Activated T-cell treated with anti-CD3 and anti-CD28 coated beads, Interleukin-2, amount 50 U/mL, for 24 hours (primary cell): ENCODE data around the gene NFYC.

Source experiments
- DNase-seq: peaks from one replicate; pipeline ENCODE4 v3.0.0-alpha.2; 2020
- H3K27ac Mint-ChIP-seq: 2 replicates; pipeline ENCODE4 v1.8.0; 2020; ENCODE audit warnings: mild to moderate bottlenecking, mixed read lengths
- H3K27me3 Mint-ChIP-seq: 2 replicates; pipeline ENCODE4 v1.8.0; 2020; ENCODE audit warnings: mixed read lengths
- H3K36me3 Mint-ChIP-seq: 2 replicates; pipeline ENCODE4 v1.8.0; 2020; ENCODE audit warnings: low read depth, mixed read lengths
- H3K4me1 Mint-ChIP-seq: 2 replicates; pipeline ENCODE4 v1.8.0; 2020; ENCODE audit warnings: low read depth, mixed read lengths
- H3K4me3 Mint-ChIP-seq: 2 replicates; pipeline ENCODE4 v1.8.0; 2020; ENCODE audit warnings: mild to moderate bottlenecking, moderate library complexity, mixed read lengths
- H3K9me3 Mint-ChIP-seq: 2 replicates; pipeline ENCODE4 v1.8.0; 2020; ENCODE audit warnings: mixed read lengths

Gene NFYC

GRCh38 chr1:40659649-40659947, 31.9 kb upstream of the NFYC start:
- Mint-ChIP-seq H3K4me1 (peaks cover 15% of the 10 kb centered on the region), H3K4me3 (no peak overlapping the region), H3K27me3 (peaks cover under 1% of the 10 kb centered on the region), H3K9me3 (no peaks in the 10 kb centered on the region), H3K36me3 (no peaks in the 10 kb centered on the region), H3K27ac (no peak overlapping the region)
- DNase-seq = no peak

GRCh38 chr1:40661678-40662077, 29.8 kb upstream of the NFYC start:
- Mint-ChIP-seq H3K4me1 (peaks cover 24% of the 10 kb centered on the region), H3K4me3 (no peak overlapping the region), H3K27ac (no peak overlapping the region), H3K9me3 (no peaks in the 10 kb centered on the region), H3K36me3 (no peaks in the 10 kb centered on the region), H3K27me3 (no peaks in the 10 kb centered on the region)
- DNase-seq = no peak

- Mint-ChIP-seq H3K27ac (no peak overlapping the region), H3K4me1 (peaks cover 24% of the 10 kb centered on the region), H3K36me3 (no peaks in the 10 kb centered on the region), H3K4me3 (no peak overlapping the region), H3K9me3 (no peaks in the 10 kb centered on the region), H3K27me3 (no peaks in the 10 kb centered on the region)
- DNase-seq = no peak
Observed at GRCh38 chr1:40662151-40662550, 29.4 kb upstream of the NFYC start.

GRCh38 chr1:40662864-40663263, 28.6 kb upstream of the NFYC start:
- Mint-ChIP-seq H3K27ac (peak overlapping the region; percentile 39), H3K27me3 (no peaks in the 10 kb centered on the region), H3K36me3 (no peaks in the 10 kb centered on the region), H3K4me1 (peaks cover 24% of the 10 kb centered on the region), H3K4me3 (no peak overlapping the region), H3K9me3 (no peaks in the 10 kb centered on the region)
- peak; percentile 36 for DNase-seq

- no peak overlapping the region for H3K4me3 Mint-ChIP-seq
- H3K36me3 Mint-ChIP-seq = no peaks in the 10 kb centered on the region
- no peak for DNase-seq
- H3K27ac Mint-ChIP-seq = no peak overlapping the region
- no peaks in the 10 kb centered on the region for H3K9me3 Mint-ChIP-seq
- peaks cover 26% of the 10 kb centered on the region for H3K4me1 Mint-ChIP-seq
- no peaks in the 10 kb centered on the region for H3K27me3 Mint-ChIP-seq
Observed at GRCh38 chr1:40663324-40664166, 28.0 kb upstream of the NFYC start.

- H3K36me3 Mint-ChIP-seq = no peaks in the 10 kb centered on the region
- no peak overlapping the region for H3K4me3 Mint-ChIP-seq
- H3K9me3 Mint-ChIP-seq = no peaks in the 10 kb centered on the region
- DNase-seq = no peak
- no peaks in the 10 kb centered on the region for H3K27me3 Mint-ChIP-seq
- peaks cover 29% of the 10 kb centered on the region for H3K4me1 Mint-ChIP-seq
- H3K27ac Mint-ChIP-seq = no peak overlapping the region
Observed at GRCh38 chr1:40664167-40664537, 27.4 kb upstream of the NFYC start.

GRCh38 chr1:40664791-40665190, 26.7 kb upstream of the NFYC start:
- H3K9me3 Mint-ChIP-seq = no peaks in the 10 kb centered on the region
- peaks cover 29% of the 10 kb centered on the region for H3K4me1 Mint-ChIP-seq
- no peak overlapping the region for H3K27ac Mint-ChIP-seq
- H3K4me3 Mint-ChIP-seq = peak overlapping the region; percentile 65
- H3K27me3 Mint-ChIP-seq = no peaks in the 10 kb centered on the region
- no peaks in the 10 kb centered on the region for H3K36me3 Mint-ChIP-seq
- DNase-seq = no peak

- Mint-ChIP-seq H3K4me3 (peak within 1 kb of the TSS; percentile 83), H3K4me1 (peaks cover 29% of the 10 kb centered on the region), H3K27me3 (no peaks in the 10 kb centered on the region), H3K27ac (peak within 1 kb of the TSS; percentile 90), H3K36me3 (no peaks in the 10 kb centered on the region), H3K9me3 (no peaks in the 10 kb centered on the region)
- DNase-seq = peak; percentile 95
Observed at GRCh38 chr1:40665335-40666171, 26.0 kb upstream of the NFYC start, which contains the start of gene RIMS3. TSS of gene RIMS3 (minus strand) at chr1:40665682. CDS start at chr1:40641925, 23,757 bp downstream.

GRCh38 chr1:40668769-40669525, 22.6 kb upstream of the NFYC start:
- Mint-ChIP-seq H3K4me3 (peak overlapping the region; percentile 60), H3K27ac (no peak overlapping the region), H3K9me3 (no peaks in the 10 kb centered on the region), H3K27me3 (no peaks in the 10 kb centered on the region), H3K4me1 (peaks cover 13% of the 10 kb centered on the region), H3K36me3 (no peaks in the 10 kb centered on the region)
- peak; percentile 91 for DNase-seq

GRCh38 chr1:40673452-40673851, 18.1 kb upstream of the NFYC start:
- Mint-ChIP-seq H3K36me3 (no peaks in the 10 kb centered on the region), H3K9me3 (no peaks in the 10 kb centered on the region), H3K27me3 (no peaks in the 10 kb centered on the region), H3K27ac (no peak overlapping the region), H3K4me3 (no peak overlapping the region), H3K4me1 (peaks cover 4% of the 10 kb centered on the region)
- DNase-seq = no peak

- Mint-ChIP-seq H3K4me3 (no peak overlapping the region), H3K27ac (no peak overlapping the region), H3K36me3 (no peaks in the 10 kb centered on the region), H3K4me1 (no peaks in the 10 kb centered on the region), H3K27me3 (no peaks in the 10 kb centered on the region), H3K9me3 (no peaks in the 10 kb centered on the region)
- DNase-seq = no peak
Observed at GRCh38 chr1:40676501-40676900, 15.0 kb upstream of the NFYC start.

GRCh38 chr1:40679165-40679953, 12.1 kb upstream of the NFYC start:
- Mint-ChIP-seq H3K9me3 (no peaks in the 10 kb centered on the region), H3K36me3 (no peaks in the 10 kb centered on the region), H3K27ac (no peak overlapping the region), H3K4me3 (no peak overlapping the region), H3K27me3 (no peaks in the 10 kb centered on the region), H3K4me1 (no peaks in the 10 kb centered on the region)
- no peak for DNase-seq

GRCh38 chr1:40684669-40685068, 6.8 kb upstream of the NFYC start:
- Mint-ChIP-seq H3K27me3 (no peaks in the 10 kb centered on the region), H3K36me3 (peaks cover 23% of the 10 kb centered on the region), H3K9me3 (no peaks in the 10 kb centered on the region), H3K4me1 (peaks cover 5% of the 10 kb centered on the region), H3K4me3 (no peak overlapping the region), H3K27ac (no peak overlapping the region)
- no peak for DNase-seq

GRCh38 chr1:40687059-40687458, 4.4 kb upstream of the NFYC start:
- Mint-ChIP-seq H3K27me3 (no peaks in the 10 kb centered on the region), H3K4me3 (no peak overlapping the region), H3K9me3 (no peaks in the 10 kb centered on the region), H3K36me3 (peaks cover 40% of the 10 kb centered on the region), H3K27ac (no peak overlapping the region), H3K4me1 (peaks cover 21% of the 10 kb centered on the region)
- DNase-seq = no peak
